Epithelial cell of alveolus of lung (primary cell): ENCODE measurements around the gene RPS13. TPM values are rescaled to one million over a fixed set of nuclear protein-coding genes. Genes with fewer than 3 reads are reported as not detected.

ENCODE experiments used
- total RNA-seq: library from RNA; depleted of rRNA; stranded (reverse); fragments of >200 nt; gene quantifications from 2 replicates; pipeline ENCODE4 v1.2.1, GENCODE V29; 2015

The RPS13 gene
- total RNA-seq = 1,941 and 2,003 TPM in 2 replicates

DNA sequence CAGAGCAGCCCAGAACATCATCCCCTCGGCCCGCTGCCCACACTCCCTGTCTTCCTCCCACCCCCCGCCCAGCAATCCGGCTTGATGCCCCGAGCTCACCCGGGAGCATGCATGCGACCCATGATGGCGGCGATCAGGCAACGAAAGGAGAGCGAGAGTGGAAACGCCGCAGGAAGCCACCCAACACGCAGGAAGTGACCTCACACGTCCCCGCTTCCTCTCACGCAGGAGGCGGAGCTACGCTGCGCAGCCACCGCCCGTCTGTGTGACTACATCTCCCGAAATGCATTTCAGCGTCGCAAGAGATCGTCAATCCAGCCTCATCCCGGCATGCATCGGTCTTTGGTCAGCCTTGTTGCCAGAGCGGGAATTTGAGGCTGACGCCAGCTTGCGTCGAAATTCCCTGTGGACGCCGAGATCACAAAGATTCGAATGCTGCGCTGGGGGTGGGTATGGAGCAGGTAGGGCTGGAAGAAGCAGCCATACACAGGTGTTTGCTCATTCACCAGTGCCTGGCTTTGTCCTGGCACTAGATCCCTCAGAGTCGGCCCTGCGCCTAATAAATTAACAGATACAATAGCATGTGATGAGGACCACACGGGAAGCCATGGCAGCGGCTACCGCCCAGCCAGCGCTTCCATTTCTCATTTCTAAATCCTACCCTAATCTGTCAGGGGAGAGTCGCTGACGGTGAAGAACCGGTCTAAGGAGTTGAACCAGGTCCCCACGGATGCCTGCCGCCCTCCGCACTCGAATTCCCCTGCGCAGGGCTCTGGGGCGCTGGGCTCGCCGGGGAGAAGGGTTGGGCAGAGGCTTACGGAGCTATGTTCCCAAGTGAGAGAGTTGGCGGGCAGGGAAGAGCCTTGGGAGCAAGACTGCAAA lies at the start of gene RPS13:
Gene RPS13, minus strand, starts transcription at position 148 of the 882 bp plus-strand sequence. Its CDS starts 26 bp downstream, at position 122.

Other genes with a start within 250 kb of the RPS13 start
- 1.1 and 1.7 TPM in 2 replicates for gene PLEKHA7, start 63.3 kb downstream of the RPS13 start, total RNA-seq
- 22.1 and 27.4 TPM in 2 replicates for gene PIK3C2A, start 130.3 kb upstream of the RPS13 start, total RNA-seq
- 26.5 and 60.2 TPM in 2 replicates for gene NUCB2, start 199.1 kb upstream of the RPS13 start, total RNA-seq